GM19043 (cell line): ENCODE measurements around the gene CACTIN.
"Not testable (repeated sequence)": the region's sequence is repeated elsewhere in the genome, so short reads cannot be mapped to it uniquely, and the experiment has no call there.

ENCODE experiments used
- ATAC-seq: cut with Tn5 transposase; IDR thresholded peaks from one replicate; pipeline ENCODE4 v1.9.1; 2021; ENCODE audit warnings: low read depth; ENCODE audit not compliant: unreplicated experiment

Gene CACTIN

GRCh38 chr19:3648037-3648905, 21.7 kb upstream of the CACTIN start:
- ATAC-seq = no peak

- not testable (repeated sequence) for ATAC-seq
These were observed 20.5 kb upstream of the CACTIN start for GRCh38 chr19:3647102-3647501.

- no peak for ATAC-seq
These were observed 19.9 kb upstream of the CACTIN start for GRCh38 chr19:3646336-3647092.

- ATAC-seq = no peak
These were observed 19.1 kb upstream of the CACTIN start for GRCh38 chr19:3645726-3646125.

GRCh38 chr19:3645067-3645396, 18.4 kb upstream of the CACTIN start:
- ATAC-seq = no peak

GRCh38 chr19:3644351-3645066, 17.9 kb upstream of the CACTIN start:
- no peak for ATAC-seq

- no peak for ATAC-seq
These were observed 17.2 kb upstream of the CACTIN start for GRCh38 chr19:3643674-3644313.

GRCh38 chr19:3642987-3643673, 16.5 kb upstream of the CACTIN start:
- ATAC-seq = no peak

- ATAC-seq = no peak
These were observed 15.7 kb upstream of the CACTIN start for GRCh38 chr19:3642296-3642695.

- ATAC-seq = no peak
These were observed 15.1 kb upstream of the CACTIN start for GRCh38 chr19:3641515-3642269.

- ATAC-seq = no peak
These were observed 12.9 kb upstream of the CACTIN start for GRCh38 chr19:3639479-3639878.

GRCh38 chr19:3638208-3639193, 11.9 kb upstream of the CACTIN start:
- no peak for ATAC-seq

GRCh38 chr19:3637621-3638020, 11.0 kb upstream of the CACTIN start:
- no peak for ATAC-seq

GRCh38 chr19:3636962-3637361, 10.4 kb upstream of the CACTIN start:
- no peak for ATAC-seq

GRCh38 chr19:3636506-3636905, 9.9 kb upstream of the CACTIN start:
- ATAC-seq = no peak

- ATAC-seq = no peak
These were observed 8.0 kb upstream of the CACTIN start for GRCh38 chr19:3634496-3635045.

GRCh38 chr19:3633559-3633988, 7.0 kb upstream of the CACTIN start:
- ATAC-seq = no peak
